ENCODE data around the gene SLC16A3.

Gene SLC16A3

DNA sequence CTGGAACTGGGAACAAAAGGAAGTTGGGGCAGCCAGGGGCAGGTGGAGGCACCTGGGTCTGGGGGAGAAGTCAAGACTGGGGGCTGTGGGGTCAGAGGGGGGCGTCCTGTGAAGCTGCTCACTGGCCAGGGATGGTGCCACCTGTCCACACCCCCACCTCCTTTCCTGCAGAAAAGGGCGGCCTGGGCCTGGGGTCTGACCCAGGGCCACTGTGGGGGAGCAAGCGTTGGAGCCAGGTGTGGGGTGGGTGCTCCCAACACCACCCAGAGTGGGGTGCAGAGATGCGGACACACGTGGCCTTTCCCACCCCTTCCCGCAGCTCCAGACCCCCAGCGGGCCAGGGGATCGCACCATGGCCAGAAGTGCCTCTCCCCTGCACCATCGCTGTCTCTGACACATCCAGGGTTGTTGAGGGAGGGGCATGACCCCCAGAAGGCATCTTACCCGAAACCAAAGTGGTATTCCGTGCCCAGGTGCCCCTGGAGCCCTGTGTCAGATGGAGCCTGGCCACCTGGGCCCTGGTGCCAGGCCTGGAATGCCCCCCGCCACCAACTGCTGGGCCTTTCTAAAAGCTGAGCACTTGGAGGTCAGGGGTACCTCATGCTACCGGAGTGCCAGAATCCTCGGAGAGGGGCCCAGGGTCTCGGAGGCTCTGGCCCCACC lies 2.6 kb upstream of the SLC16A3 start:
- no peak for TF ChIP-seq CTCF (IDR thresholded peaks at IDR 0.05; ENCODE audit: low read depth, low read length)
- DNase-seq (ENCODE audit: extremely low read depth, low read depth): no peak

DNA sequence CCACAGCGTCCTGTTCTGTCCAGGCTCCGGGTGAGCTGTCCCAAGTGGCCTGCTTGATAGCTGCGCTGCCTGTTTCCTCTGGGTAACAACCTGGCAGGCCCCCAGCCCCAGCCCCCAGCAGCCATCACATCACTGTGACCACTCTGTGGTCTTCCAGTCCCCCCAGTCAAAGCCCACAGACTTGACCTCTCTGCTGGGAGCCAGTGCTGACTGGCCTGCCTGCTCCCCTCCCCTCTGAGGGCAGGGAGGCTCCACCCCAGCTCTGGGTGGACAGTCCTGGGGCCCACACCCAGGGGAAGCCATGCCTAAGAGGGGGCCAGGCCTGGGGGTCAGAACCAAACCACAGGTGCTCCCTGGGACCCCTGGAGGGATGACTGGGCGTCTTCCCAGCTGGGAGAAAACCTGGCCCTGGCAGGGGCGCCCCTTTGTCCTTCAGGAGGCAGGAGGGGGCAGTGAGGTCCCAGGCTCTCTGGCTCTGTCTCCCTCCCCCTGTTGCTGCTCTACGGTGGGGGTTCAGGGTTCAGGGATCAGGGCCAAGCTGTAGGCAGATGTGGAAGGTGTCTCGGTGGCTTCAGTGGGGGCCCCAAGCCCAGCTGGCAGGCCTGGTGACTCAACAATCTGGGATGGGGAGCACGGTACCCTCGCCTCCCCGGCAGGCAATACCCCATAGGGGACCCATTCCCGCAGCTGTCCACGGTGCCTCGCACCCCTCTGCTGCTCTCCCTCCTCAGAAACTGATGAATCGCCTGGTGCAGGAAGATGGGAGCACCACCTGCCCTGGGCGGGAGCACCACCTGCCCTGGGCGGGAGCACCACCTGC lies 1.8 kb upstream of the SLC16A3 start:
- no peak for TF ChIP-seq CTCF (IDR thresholded peaks at IDR 0.05; ENCODE audit: low read depth, low read length)
- DNase-seq (ENCODE audit: extremely low read depth, low read depth): no peak

DNA sequence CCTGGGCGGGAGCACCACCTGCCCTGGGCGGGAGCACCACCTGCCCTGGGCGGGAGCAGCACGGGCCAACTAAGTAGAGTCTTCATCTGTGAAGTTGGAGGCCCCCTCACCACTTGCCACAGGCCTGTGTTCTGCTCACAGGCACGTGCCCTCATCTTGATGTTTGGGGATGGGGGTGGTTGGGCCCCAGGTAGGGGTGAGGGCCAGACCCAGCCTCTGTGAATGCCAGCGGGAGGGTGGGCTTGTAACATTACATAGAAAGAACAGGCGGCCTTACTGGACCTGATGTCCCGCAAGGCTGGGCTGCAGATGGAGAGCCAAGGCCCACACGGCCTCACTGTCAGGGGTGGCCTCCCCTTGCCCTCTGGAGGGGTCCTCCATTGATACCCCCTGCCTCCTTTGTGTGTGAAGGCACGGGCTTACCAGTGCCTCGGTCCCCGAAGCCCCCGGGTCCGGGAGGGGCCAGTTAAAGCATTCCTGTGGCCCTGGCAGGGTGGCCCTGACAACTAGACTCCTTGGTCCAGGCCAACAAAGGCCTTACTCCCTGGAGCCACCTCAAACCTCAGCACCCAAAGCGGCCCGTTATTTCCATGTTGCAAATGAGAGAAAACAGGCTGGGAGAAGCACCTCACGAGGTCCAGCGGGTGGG lies 1.1 kb upstream of the SLC16A3 start:
- TF ChIP-seq CTCF (IDR thresholded peaks at IDR 0.05; ENCODE audit: low read depth, low read length): no peak
- no peak for DNase-seq (ENCODE audit: extremely low read depth, low read depth)

DNA sequence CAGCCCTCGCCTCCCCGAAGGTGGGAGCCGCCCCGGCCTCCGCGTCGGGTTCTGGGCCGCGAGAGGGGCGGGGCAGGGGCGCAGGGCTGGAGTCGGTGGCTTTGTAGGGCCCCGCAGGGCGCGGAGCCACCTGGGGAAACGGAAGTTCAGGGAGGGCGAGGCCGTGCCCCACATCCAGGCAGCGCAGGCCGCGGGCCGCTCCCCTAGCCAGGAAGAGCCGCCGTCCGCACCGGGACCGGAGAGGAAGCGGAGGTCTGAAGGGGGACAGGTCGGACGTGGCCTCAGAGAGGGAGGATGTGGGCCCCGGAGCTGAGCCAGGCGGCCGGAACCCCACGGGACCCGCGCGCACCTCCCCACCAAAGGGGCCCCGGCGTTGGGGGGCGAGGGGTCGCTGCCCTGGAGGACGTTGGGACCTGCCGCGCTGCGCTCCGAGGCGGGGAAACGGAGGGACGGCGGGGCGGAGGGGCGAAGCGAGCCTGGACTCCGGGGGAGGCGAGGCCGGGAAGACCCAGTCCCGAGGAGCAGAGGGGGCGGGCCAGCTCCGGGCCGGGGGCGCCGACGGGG lies 482 bp upstream of the SLC16A3 start:
- TF ChIP-seq CTCF (IDR thresholded peaks at IDR 0.05; ENCODE audit: low read depth, low read length): no peak
- no peak for DNase-seq (ENCODE audit: extremely low read depth, low read depth)

DNA sequence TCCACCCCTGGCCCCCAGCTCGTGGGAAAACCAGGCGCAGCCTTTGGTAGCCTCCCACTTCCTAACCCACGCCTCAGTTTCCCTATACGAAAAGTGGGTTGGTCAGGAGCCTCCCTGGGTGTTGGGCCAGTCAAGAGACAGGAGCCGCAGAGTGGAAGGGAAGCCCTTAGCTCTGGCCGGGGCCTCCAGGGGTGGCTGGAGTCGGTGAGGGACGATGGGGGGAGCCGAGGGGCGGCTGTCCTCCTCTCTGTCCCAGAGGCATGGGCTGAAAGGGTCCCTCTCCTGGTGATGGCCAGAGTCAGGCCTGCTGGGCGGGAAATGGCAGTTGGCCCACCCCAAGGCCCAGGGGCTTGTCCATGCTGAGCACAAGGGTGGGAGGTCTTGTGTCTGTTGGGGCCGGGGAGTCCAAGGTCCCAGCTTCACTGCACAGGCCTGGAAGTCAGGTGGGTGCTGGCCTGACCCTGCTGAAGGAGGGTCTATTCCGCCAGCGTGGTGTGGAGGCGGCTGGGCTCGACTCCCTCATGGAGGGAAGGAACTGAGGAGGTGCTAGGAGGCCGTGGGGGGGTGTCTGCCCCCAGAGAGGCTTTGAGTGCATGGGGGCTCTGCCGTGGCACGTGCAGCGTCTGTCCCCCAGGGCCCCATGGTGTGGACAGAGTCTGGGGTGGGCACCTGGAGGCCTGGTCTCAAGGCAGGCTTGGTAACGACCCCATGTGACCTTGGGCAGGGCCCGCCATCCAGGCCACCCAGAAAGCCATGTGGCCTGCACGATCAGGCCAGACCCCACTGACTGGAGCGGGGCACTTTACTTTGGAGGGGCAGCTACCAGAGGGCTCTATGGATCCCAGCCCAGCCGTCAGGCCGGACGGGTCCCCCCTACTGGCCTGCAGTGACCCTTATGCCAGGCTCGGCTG lies 1.1 kb downstream of the SLC16A3 start:
- no peak for DNase-seq (ENCODE audit: extremely low read depth, low read depth)
- no peak; the same call in 1 of the 2 replicates for TF ChIP-seq CTCF (IDR thresholded peaks at IDR 0.05; ENCODE audit: low read depth, low read length)

- DNase-seq (ENCODE audit: extremely low read depth, low read depth): peak; percentile 66
- TF ChIP-seq CTCF (IDR thresholded peaks at IDR 0.05; ENCODE audit: low read depth, low read length): peak; percentile 11
These were observed 1.9 kb downstream of the SLC16A3 start for GRCh38 chr17:82230609-82231311.

Measured in AG09319 (cell line).